SHP77 treated with DMSO at 0.1 percent for 48 hours (cell line): ENCODE data around the gene AGPAT1.
"Not testable (repeated sequence)": the region's sequence is repeated elsewhere in the genome, so short reads cannot be mapped to it uniquely, and the experiment has no call there.

ENCODE experiments used
- DNase-seq: peaks from one replicate; lab custom pipeline; 2025; lab: John Stamatoyannopoulos, UW

AGPAT1 gene

DNA sequence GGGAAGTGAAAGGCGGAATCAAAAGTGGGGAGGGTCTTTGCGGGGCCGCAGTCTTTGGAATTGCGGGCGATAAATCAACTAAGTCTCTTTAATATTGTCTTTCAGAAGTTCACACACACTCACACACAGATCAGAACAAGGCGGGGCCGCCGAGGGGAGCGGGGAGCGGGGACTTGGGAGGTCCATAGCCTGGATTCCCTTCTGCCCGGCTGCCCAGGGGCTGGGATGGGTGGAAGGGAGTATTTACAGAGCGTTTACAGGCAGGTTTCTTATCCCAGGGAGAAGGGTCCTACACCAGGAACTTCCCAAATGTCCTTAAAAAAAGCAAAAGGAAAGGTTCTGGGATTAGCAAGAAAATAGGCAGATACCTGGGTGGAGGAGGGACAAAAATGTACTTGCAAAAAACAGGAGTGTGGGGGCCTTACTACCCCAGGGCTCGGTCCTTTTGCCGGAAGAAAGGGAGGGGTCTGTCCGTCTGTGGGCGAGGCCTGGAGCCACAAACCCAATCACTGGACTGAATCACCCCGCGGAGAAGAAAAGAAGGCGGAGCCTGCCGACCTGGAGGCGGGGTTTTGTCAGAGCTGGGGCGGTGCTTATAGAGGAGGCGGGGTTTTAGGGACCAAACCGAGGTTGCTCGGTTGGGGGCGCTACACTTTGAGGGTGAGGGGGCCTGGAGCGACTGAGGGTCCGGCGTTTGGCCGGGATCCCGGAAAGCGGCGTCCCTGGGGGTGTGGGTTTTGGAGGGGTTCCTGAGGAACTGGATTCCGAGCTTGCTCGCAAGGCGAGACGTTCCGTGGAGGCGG is 27.4 kb downstream of the AGPAT1 start:
- no peak for DNase-seq

DNA sequence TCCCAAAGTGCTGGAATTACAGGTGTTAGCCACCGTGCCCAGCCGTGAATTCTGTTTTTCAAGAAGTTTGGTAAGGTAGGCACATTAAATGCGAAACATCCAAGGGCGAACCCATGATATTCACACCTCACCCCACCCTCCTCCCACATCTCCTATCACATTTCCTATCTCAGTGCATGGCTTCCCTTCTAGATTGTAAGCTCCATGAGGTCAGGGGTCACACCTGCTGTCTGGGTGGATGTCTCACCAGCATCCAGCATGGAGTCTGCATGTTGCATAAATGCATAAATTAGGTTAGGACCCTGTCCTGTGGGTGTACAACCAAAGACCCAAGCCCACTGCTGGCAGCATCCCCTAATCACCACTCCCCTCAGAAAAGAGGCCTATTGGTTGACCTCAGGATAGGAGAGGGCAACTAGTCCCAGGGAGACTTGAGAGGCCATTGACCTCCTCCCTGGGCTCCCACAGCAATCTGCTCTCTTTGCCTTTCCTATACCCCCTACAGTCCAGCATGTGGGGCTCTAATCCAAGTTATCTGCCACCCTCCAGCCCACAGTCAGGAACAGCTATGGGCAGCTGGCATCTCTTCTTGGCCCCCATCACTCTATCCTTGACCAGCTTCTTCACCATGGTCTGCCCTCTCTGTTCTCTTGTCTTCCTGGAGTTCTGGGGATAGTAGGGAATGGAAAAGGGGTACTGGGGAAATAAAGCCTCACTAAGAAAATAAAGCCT is 28.3 kb downstream of the AGPAT1 start:
- DNase-seq, result no peak

DNA sequence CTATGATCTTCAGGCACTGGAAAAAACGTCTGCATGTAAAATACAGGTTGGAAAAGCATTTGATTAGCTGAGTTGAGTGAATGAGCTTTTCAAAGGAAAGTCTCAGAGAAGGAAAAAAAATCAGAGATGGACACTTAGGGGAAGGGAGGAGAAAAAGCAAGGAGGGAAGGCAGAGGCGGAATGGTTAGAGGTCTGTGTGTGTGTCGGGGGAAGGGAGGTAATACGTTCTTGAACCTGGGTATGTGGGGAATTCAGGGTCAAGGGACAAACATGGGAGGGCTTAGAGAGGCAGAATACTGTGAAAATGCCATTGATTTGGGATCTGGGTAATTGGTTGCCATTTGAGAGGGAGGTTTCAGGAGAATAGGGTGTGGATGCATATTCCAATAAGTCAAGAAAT is 29.2 kb downstream of the AGPAT1 start:
- no peak for DNase-seq

DNA sequence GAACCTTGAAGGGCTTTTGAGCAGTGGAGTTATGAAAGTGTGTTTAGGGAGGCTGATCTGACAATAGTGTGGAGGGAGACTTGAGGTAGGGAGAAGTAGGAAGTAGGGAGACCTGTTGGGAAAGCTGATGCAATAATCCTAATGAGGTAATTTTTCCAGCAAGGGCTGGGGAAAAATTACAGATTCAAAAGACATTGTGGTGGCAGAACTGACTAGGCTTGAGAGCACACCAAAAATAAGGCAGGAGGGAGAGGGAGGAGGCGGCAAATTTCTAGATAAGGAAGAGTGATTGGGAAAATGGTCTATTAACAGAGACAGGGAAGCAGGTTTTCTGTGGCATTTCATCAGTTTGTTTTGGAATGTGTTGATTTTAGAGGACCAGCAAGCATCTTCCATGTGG is 29.6 kb downstream of the AGPAT1 start:
- DNase-seq, result no peak

DNA sequence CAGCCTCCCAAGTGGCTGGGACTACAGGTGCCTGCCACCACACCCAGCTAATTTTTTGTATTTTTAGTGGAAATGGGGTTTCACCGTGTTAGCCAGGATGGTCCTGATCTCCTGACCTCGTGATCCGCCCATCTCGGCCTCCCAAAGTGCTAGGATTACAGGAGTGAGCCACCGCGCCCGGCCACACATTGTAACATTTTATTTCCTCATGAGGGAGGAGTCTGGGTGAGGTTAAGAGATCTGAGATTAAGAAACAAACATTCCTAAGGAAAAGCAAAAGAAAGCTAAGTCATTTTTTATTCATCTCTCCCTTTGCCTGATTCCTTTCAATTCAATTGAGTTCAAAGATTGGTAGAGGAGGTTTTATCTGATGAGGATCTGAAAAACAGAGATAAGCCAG is 31.6 kb downstream of the AGPAT1 start:
- not testable (repeated sequence) for DNase-seq

DNA sequence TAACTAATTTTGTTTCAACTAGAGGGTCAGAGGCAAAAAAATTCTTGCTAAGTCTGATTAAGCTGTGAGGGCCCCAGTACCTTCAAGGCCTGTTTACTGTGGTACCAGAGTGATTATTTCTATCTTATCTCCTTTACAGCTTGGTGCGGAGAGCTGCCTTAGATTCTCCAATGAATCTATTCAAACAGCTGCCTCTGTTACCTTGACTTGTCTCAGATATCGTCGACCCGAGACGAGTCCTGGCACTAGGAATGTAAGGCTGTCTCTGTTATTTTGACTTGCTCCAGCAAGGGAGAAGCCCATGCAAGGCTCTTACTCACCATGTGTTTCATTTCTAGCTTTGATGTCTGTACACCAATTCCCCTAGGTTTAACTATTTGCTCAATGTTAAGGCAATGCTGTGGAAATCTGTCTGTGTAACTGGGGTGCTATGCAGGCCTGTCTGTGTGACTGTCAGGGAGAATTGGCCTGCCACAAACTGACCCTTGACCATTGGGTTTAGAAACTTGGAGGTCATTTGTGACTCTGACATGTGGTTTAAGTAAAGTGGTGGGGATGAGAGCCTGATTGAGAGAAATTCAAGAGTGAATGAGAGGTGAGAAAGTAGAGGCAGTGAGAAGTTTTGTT is 35.4 kb downstream of the AGPAT1 start:
- DNase-seq, result no peak

DNA sequence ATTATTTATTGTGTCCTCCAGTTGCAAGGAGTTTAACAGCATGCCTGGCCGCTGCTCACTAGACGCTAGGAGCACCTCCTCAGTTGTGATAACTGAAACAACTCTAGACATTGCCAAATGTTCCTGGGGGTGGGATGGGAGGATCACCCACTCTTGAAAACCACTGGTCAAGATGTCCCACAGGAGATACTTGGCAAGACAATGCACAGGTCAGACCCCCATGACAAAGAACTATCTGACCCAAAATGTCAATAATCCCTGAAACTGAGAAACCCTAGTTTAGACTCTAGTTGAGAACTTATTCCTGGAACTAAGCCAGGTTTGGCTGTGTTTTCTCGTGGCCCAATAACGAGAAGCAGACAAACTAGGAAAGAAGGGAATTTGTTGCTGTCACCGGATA is 36.3 kb downstream of the AGPAT1 start:
- no peak for DNase-seq

DNA sequence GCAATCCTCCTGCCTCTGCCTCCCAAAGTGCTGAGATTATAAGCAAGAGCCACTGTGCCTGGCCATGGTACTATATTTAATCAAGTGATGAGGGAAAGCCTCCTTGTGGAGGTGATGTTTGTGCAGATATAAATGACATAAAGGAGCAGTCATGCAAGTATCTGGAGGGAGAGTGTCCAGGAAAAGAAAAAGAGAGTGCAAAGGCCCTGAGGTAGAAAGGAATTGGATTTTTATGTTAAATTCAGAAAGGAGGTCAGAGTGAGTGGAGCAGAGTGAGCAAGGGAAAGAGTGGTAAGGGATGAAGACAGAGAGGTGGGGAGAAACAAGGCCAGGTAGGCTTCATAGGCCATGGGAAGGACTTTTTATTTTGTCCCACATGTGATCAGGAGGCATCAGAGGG is 38.4 kb downstream of the AGPAT1 start:
- DNase-seq, result no peak

DNA sequence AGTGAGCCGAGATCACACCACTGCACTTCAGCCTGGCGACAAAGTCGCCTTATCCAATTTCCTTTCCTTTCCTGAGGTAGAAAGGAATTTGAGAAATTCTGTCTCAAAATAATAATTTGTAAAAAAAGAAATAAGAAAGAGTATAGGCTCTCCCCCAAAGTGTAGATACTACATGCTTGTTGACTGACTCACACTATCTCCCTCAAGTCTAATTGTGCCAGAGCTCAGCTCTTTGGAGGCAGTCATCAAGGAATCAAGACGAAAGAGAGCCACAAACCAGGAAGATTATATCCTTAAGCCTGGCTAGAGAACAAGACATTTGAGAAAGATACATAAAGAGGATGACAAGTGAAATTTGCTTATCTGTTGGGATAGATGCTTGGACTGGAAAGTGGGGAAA is 42.1 kb downstream of the AGPAT1 start:
- DNase-seq, result no peak

DNA sequence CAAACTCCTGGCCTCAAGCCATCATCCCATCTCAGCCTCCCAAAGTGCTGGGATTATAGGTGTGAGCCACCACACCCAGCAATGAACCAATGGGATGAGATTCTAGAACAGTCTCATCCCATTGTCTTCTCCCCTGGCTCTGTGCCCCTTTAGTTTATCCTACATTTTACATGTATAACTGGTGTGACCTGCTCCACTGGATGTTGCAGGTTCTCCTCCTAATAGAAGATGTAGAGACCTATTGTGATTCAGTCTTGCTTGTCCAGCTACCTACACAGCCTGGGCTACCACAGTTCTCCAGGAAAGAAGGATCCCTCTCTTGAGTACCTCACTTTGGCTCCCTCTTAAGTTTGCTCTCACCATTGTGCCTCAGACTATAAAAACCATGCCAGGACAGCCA is 43.8 kb downstream of the AGPAT1 start:
- no peak for DNase-seq

DNA sequence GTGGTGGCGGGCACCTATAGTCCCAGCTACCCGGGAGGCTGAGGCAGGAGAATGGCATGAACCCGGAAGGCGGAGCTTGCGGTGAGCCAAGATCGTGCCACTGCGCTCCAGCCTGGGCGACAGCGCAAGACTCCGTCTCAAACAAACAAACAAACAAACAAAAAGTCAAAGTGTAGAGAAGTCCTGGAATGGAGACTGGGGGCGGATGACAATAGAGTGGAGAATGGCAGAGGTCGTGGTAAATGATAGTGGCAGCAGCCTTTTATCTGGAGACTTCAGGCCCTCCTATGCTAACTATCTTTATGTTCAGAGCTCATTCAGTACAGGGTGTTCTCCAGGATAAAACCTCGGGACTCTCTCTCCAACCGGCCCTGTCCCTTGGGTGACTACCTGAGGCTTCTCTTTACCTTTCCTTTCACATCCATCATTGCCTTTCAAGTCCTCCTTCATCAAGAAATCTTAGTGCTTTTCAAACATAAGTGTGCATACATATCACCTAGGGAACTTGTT is 44.4 kb downstream of the AGPAT1 start:
- DNase-seq, result no peak

DNA sequence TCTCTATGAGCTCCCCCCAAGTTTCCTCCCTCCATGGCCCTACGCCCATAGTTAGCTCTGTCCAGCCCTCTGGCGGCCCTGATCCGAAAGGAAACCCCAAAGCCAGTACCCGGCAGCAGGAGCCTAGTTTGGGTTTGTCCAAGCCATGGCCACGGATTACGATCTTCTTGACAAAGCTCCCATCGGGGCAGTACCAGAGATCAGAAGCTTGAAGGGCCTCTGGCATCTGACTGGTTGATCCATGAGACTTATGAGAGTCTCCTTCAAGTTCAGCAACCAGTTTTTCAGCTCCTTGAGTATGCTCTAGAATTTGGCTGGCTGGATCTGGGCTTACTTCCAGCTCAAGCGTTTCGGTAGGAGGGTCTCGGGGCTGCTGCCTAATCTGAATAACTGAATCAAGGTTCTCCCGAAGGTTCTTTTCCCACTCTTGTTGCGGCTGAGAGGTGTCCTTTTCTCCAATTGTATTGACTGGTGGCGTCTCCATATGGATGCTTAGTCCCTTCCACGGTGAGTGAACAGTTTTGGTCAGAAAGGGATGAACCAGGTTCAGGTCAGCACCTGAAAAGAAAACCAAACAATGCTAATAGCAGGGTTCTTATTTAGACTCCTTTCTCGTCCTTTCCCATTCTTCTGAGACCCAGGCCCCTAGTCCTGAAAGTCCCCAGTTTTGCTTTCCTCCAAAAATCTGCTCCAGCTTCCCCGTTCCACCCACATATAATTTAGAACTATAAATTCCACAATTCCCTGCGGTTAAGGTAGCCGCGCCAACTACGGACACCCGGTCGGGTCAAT is 46.4 kb downstream of the AGPAT1 start:
- DNase-seq, result no peak

DNA sequence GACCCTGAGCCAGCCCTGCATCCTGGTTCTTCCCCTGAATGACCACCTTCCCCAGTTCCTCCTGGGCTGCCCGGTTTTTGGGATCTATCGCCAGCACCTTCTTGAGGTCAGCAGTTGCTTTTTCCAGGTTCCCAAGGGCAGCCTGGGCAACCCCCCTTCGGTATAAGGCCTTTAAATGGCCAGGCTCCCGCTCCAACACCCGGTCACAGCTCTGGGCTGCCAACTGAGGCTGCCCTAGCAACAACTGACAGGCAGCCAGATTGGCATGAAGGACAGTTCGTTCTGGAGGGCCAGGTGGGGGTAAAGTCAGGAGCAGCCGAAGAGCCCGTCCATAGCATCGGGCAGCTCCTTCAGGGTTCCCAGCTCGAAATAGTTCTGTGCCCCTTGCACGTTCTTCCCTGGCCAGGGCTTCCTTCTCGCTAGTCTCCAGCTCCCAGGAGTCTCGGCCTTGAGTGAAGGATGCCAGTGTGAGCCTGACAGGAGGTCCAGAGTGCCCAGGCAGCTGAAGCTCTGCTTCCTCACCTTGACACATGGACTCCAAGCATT is 47.1 kb downstream of the AGPAT1 start:
- no peak for DNase-seq

DNA sequence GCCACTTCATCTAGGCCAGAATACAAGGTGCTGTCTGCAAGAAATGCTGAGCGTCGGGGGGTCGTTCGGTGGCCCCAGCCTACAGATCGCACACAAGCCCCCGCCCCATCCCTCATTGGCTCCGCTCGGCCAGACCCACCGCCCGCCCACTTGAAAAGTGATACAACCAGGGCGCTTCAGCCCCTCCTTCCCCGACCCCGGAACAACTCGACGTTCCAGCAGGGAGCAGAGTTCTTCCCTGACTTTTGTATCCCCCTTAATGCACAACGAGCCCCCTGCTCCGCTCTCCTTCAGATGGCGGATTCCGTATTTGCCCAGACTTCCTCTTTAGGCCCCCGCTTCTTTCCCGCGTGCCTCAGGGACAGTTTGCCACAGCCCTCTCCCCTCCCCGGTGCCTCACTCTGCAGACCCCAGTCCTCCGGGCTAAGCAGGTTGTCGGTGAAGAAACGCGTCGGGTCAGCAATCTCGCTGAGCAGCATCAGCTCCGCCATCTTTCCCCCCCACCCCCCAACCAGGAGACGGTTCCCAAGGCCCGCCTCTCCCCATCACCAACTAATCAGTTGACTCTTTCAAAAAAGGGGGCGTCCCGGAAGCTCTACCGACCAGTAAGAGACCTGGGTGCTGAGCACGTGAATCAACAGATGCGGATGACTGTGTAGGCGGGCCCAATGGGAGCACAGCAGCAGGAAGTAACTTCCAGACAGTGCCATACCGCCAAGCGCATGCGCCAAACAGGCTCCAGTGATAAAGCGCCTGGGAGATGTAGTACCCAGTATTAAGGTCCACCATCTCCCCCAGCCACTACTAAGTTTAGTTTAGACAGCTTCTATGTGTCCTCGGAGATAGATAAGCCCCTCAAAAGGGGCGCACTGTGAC is 47.9 kb downstream of the AGPAT1 start, which contains the start of gene ATF6B:
Gene ATF6B (minus strand): TSS at position 530 of the 876 bp plus-strand sequence. CDS start 39 bp downstream, at position 491.
- peak; percentile 99 for DNase-seq

DNA sequence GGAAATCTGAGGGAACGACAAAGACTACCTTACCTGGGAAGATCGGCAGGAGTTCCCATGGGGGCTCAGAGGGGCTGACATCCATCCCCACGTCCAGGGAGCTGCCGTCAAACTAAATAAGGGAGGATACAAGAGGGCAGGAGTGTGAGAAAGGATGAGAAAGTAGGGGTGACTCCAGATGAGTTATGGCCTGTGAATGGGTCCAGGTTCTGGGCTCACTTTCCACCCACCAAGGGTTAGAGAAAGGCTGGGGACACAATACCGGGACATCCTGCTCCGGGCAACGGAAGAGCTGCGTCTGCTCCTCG is 48.5 kb downstream of the AGPAT1 start:
- DNase-seq, result no peak

DNA sequence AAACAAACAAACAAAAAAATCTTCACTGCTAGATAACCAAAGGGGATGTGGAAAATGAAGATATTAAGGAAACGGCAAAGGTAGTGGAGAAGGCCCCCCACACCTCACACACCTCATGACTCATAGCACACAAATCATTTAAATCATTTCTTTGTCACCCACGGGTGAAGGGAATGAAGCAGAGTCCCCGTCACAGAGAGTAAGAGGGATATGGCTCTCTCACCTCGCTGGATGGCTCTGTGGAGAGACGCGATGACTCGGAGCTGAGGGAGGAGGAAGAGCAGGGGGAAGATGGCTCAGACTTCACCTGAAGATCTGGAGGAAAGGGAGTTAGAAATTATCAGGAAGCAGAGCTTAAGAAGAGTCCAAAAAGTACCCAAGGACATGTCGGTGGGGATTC is 49.0 kb downstream of the AGPAT1 start:
- DNase-seq, result no peak

DNA sequence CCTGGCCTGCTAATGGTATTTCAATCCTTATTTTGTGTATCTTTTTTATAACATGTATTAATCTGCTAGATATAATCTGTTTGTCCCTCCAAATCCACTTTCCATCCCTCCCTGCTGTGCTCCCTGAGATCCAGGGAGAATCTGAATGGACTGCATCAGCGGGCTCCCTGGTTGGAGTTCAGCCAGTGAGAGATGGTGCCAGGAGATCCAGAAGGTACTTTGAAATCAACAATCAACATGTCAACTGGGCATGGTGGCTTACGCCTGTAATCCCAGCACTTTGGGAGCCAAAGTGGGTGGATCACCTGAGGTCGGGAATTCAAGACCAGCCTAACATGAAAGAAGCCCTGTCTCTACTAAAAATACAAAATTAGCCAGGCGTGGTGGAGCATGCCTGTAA is 52.2 kb downstream of the AGPAT1 start:
- DNase-seq, result no peak

DNA sequence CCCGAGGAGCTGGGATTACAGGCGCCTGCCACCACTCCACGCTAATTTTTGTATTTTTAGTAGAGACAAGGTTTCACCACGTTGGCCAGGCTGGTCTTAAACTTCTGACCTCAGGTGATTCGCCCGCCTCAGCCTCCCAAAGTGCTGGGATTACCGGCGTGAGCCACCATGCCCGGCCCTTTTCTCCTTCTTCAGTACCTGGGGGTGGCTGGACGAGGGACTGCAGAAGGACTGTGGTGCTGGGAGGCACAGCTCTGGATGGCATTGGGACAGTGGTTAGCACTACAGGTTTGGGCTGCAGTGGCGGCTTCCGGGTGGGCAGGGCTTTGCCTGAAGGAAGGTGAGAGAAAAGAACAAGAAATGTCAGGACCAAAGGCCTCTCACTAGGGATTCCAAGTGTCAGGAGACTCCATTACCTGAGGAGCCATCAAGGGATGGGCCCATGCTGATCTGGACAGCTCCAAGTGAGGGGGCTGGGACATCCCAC is 55.3 kb downstream of the AGPAT1 start:
- no peak for DNase-seq

DNA sequence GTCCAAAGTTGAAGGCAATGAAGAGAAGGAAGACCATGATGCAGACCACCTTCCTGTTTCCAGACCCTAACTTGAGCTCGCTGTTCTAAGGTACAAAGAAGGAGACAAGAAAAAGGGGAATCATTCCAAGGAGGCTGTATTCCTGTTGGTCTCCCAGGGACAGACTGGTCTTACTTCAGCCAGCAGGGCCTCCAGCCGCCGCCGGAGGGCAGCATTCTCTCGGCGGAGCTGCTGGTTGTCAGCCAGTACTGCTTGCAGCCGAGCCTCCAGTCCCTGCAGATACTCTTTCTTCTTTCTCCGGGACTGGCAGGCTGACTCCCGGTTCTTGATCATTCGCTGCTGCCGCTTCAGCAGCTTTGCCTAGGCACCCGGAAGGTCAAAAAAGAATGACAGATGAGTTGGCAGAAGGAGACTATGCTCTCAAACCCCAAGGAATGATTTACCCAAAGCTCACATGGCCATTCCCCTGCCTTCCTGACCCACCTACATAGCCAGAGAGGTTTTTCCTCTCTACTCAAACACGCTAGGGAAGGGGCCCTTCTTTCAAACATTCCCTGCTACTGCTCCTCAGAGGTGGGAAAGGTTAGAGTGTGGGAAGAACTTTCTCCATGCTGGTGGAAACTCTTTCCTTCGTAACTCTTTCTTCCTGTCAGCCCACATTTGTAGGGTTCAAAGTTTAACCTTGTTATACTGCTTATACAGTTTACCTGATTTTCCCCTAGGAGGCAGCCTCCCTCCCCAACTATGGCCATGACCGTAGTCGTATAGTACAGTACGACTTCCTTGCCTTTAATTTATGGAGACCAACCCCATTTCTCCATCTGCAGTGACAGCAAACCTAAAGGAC is 56.9 kb downstream of the AGPAT1 start:
- peak; percentile 11 for DNase-seq
